NOMO-1 (cell line): ENCODE measurements around the gene ATP2C1.
"Not testable (repeated sequence)": the region's sequence is repeated elsewhere in the genome, so short reads cannot be mapped to it uniquely, and the experiment has no call there.

Experiments used
- DNase-seq, 2 experiments: peaks; one replicate each; lab custom pipeline; 2025; ENCODE audit not compliant: unreplicated experiment in 2 of 2; lab: John Stamatoyannopoulos, UW

ATP2C1 gene, protein sequence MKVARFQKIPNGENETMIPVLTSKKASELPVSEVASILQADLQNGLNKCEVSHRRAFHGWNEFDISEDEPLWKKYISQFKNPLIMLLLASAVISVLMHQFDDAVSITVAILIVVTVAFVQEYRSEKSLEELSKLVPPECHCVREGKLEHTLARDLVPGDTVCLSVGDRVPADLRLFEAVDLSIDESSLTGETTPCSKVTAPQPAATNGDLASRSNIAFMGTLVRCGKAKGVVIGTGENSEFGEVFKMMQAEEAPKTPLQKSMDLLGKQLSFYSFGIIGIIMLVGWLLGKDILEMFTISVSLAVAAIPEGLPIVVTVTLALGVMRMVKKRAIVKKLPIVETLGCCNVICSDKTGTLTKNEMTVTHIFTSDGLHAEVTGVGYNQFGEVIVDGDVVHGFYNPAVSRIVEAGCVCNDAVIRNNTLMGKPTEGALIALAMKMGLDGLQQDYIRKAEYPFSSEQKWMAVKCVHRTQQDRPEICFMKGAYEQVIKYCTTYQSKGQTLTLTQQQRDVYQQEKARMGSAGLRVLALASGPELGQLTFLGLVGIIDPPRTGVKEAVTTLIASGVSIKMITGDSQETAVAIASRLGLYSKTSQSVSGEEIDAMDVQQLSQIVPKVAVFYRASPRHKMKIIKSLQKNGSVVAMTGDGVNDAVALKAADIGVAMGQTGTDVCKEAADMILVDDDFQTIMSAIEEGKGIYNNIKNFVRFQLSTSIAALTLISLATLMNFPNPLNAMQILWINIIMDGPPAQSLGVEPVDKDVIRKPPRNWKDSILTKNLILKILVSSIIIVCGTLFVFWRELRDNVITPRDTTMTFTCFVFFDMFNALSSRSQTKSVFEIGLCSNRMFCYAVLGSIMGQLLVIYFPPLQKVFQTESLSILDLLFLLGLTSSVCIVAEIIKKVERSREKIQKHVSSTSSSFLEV

DNA sequence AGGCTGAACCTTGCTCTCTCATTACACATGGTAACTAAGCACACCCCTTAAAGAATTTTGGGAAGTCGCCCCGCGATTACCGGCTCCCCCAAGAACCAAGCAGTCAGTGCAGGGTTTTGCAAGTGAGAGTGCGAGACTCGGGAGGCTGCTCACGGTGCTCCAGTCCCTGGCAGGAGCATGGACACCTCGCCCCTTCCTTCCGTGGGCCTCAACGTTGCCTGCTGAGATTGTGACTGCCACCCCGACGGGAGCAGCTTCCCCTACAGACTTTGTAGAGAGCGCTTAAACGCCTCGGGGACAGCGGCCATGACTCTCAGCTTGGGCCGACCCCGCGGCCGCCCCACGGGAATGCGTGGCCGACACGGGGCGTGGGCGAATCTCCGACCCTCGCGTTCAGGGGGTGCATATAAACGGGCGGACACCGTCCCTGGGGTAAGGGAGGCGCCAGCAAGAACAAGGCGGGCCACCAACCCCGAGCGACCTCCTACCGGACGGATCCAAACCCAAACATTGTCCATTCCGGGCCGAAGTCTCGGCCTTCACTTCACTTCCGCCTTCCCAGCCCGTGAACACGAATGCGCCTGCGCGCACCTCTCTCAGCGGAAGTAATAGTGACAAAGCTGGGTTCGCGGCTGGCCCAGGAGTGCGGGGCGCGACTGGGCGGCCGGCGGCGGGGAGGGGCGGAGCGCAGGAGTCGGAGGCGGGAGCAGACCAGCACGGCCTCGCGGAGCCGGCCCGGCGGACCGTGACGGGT is at the start of gene ATP2C1:
TSS of gene ATP2C1 (plus strand) at position 709 of the 754 bp plus-strand sequence. CDS start 686 bp downstream, outside the sequence.
- peak; percentile 98 for DNase-seq

DNA sequence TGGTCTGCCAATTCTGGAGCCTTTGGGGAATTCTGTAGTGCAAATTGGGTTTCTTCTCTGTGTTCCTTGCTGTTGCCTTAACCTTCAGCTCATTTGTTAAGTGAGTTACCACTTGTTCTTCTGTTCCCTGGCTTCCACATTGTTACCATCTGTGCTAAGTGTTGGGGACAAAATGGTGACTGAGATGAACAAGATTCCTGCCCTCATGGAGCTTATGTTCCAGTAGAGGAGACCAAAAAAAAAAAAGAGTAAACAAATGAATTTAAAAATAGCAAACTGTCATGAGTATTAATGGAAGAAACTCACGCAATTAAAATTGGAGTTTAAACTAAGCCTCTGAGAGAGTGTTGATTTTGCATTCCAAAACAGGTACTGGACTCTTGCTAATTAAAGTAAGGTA is 49.4 kb upstream of the ATP2C1 start:
- no peak for DNase-seq

DNA sequence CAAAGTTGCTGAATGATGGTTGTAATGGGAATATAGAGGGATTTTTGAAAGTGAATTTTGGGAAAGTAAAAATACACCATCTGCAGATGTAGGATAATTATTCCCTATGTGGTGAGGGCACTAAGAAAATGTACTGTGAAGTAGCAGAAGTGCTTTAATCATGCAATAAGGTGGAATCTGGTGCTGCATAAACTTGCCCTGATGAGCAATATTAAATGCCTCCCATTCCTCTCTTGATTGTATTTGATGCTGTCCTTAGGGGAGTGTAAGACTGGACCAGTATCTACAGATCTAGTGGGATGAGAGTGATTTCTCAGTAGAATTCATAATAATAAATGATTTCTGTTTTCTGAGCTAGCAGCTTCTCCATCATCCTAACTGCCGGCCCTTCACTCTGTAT is 47.7 kb upstream of the ATP2C1 start:
- DNase-seq, result no peak

DNA sequence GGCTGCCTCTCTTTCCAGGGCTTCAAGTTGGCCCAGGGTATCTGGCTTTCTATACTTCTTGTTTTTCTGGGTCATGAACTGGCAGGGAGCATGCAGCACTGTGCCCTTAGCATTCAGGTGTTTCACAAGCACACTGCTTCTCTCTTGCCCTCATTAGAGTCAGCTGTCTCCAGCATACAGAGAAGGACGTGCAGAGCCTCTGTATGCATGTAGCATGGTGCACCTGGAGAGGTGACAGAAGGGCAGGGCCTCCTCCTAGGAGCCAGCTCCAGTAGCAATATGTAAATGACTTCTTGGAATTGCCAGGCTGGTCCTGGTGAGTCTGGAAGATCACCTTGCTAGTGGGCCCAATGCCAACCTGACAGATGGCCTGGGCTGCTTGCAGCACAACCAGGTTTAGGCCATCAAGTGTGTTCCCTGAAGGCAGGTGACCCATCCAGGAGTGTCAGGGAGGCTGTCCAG is 44.8 kb upstream of the ATP2C1 start:
- DNase-seq, result peak; percentile 31 to 60

DNA sequence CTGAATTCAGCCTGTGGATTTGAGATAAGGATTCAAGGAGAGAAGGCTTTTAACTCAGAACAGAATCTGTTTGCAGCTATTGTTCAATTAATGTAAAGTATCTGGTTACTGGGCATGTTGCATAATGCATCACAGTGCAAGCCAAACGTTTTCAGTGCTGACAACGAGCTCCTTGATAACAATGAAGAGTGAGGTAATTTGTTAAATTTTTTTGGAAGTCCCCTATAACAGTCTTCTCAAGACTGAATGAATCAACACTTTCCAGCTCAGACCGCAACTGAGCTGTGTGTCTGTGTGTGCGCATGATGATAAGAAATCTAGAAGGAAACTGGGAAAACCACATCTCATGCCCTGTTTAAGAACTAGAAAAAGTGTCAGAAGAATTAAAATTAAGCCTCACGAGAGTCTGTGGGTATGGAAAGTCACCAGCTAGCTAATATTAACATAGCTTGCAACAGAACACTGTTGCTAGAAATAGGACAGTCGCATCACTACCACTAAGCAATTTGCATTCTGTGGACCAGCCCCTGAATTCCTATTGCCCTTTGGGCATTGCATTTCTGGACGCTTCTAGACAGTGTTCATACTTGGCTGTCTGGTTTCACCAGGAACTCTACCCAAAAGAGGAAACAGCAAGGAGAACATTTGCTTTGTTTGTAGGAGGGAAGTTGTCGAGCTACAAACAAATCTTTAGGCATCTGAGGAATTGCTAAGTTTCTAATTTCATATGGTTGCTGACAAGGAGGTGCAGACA is 43.7 kb upstream of the ATP2C1 start:
- DNase-seq, result peak; percentile 72 to 93

DNA sequence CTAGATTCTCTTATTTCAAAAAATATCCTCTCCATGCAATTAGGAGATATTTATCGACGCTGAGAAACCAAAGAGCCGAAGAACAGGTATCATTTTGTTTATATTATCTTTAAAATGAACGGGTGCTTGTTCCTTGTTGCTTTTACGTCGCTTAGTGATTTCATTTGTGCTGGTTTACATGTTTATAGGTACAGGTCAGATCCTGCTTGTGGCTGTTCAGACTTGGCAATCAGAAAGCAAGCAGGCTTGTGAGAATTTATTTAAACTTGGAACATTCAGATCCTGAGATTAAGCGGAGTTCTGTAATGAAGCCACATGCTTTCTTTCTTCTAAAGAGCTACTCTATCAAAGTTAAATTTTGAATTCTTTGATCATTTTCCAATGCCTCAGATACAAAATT is 43.0 kb upstream of the ATP2C1 start:
- DNase-seq, result peak in 1 of 2 experiments; percentile 42

DNA sequence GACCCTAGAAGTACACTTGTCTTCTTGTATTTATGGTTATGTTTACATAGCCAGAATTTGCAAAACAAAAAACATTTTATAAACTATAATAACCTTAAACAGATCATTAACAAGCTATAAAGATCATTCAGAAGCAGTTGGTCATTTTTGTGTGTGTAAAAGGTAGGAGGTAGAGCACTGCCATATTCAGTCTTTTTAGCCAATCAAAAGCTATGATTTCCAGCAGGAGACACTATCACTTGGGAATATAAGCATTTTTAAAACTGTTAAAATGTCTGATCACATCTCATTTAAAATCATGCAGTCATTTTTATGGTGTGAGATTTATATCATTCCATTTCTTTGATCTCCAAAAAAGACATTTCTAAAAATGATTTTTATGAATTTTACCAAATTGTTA is 42.6 kb upstream of the ATP2C1 start:
- no peak for DNase-seq

DNA sequence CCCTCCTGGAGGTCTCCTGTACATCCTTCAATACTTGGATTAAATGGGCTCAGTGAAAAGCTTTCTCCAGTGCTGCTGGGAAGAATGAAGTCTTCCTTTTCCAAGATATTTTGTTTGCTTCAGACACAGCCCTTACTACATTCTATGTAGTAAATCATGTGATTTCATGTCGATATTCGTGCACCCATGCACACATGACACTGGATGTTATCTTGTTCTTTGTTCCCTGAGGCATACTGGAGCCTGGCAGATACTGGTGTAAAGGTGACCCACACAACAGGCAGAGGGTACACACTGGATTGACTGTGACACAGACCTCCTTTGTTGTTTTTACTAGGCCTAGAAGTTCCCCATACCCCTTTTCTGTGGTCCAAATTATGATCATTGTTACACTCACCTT is 40.3 kb upstream of the ATP2C1 start:
- no peak for DNase-seq

DNA sequence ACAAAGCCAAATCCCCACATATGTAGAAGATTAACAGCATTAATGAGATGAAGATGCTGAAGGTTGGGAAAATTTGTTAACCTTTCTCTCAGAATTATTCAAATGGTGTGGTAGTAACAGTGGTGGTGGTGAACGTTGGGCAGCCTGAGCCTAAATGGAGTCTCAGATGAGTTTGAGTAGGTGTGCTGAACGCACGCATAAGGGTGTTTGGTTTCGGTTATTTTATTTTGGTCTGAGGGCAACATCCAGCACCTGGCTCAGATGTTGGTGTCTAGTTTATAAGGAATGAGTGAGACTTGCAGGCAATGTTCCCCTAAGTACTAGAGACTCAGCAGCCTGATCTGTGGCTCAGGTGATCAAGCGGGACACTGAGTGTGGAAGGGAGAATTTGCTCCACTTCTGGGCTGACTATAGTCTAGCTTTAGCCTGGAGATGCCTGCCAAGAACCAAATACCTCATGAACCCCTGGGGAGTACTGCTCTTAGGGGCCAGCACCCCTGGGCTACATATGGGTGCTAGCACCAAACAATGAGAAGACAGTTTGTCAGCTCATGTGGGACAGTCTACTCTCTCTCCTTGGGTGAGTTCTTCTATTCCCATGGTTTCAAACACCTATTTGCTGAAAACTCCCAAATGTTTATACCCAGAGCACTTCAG is 39.5 kb upstream of the ATP2C1 start:
- no peak for DNase-seq

DNA sequence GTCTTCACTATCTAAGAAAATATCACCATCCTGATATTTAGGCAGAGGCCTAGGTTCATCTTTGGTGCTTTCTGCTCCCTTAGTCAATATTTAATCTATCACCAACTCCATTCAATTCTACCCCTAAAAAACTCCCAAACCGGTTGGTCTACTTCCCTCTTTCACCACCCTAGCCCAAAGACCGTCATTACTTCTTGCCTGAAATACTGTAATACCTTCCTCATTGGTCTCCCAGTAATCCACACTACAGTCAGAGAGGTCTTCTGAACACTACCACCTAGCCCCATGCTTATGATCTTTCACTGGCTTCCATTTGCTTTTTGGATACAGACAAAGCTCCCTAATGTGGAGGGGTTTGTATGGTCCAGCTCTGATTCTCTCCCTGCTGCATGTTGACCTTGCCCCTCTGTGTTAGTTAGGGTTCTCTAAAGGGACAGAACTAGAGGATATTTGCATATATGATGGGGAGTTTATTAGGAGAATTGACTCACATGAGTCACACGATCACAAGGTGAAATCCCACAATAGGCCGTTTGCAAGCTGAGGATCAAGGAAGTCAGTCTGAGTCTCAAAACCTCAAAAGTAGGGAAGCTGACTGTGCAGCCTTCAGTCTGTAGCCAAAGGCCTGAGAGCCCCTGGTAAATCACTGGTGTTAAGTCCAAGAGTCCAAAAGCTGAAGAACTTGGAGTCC is 36.4 kb upstream of the ATP2C1 start:
- peak in 1 of 2 experiments; percentile 46 for DNase-seq

DNA sequence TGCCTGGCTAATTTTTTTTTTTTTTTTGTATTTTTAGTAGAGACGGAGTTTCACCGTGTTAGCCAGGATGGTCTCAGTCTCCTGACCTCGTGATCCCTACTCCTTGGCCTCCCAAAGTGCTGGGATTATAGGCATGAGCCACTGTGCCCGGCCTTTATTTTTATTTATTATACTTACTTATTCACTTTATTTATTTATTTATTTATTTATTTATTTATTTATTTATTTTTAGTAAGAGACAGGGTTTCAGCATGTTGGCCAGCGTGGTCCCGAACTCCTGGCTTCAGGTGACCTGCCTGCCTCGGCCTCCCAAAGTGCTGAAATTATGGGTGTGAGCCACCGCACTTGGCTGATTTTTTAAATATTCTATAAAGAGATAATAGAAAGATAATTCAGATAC is 31.8 kb upstream of the ATP2C1 start:
- DNase-seq, result not testable (repeated sequence)

DNA sequence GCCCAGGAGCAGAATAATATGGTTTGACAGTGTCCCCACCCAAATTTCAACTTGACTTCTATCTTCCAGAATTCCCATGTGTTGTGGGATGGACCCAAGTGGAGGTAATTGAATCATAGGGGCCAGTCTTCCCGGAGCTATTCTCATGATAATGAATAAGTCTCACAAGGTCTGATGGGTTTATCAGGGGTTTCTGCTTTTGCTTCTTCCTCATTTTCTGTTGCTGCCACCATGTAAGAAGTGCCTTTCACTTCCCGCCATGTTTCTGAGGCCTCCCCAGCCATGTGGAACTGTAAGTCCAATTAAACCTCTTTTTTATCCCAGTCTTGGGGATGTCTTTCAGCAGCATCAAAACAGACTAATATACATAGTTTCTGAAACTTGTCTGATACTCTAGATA is 28.4 kb upstream of the ATP2C1 start:
- DNase-seq, result no peak

DNA sequence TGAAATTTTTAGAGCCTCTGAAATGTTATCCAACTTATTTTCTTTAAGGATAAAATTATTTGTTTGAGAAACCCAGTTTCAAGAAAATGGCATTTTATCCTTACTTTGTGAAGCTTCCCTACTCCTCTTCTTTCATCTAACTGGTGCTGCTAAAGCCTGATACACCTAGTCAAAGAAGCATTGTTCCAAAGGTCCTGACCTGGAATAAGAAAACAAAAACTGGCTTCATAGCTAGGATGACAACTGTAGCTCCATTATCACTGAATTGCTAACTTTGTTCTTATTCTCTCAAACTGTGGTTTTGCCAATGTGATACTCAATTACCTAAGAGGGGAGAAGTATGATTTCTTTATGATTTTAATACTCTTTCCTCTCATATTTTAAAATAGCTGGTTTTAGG is 27.6 kb upstream of the ATP2C1 start:
- no peak for DNase-seq

DNA sequence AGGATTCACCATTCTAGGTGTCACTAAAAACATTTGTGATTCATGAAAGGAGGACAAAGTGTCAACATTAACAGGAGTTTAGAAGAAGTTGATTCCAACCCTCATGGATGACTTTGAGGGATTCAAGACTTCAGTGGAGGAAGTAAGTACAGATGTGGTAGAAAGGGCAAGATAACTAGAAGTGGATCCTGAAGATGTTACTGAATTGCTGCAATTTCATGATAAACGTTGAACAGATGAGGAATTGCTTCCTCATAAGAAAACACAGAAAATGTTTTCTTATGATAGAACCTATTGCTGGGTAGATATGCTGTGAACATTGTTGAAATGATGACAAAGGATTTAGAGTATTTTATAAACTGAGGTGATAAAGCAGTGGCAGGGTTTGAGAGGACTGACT is 23.5 kb upstream of the ATP2C1 start:
- no peak for DNase-seq

DNA sequence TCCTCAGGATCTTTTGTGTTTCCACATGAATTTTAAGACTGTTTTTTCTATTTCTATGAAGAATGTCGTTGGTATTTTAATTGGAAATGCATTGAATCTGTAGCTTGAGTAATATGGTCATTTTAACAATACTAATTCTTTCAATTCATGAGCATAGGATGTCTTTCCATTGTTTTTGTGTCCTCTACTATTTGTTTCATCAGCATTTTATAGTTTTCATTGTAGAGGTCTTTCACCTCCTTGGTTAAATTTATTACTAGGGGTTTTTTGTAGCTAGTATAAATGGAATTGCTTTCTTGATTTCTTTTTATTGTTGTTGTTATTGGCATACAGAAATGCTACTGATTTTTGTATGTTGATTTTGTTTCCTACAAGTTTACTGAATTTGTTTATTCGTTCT is 17.3 kb upstream of the ATP2C1 start:
- no peak for DNase-seq

DNA sequence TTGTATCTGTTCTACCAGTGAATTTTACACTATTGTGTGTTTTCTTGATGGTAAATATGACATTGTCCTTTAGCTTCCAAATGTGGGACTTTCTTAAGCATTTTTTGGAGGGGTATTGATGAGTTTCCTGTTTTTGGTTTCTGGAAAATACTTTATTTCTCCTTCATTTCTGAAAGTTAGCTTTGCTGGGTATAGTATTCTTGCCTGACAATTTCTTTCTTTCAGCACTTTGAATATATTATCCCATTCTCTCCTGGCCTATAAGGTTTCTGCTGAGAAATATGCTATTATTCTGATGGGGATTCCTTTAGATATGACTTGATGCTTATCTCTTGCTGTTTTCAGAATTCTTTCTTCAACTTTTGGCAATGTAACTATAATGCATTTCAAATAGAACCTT is 15.4 kb upstream of the ATP2C1 start:
- no peak for DNase-seq

DNA sequence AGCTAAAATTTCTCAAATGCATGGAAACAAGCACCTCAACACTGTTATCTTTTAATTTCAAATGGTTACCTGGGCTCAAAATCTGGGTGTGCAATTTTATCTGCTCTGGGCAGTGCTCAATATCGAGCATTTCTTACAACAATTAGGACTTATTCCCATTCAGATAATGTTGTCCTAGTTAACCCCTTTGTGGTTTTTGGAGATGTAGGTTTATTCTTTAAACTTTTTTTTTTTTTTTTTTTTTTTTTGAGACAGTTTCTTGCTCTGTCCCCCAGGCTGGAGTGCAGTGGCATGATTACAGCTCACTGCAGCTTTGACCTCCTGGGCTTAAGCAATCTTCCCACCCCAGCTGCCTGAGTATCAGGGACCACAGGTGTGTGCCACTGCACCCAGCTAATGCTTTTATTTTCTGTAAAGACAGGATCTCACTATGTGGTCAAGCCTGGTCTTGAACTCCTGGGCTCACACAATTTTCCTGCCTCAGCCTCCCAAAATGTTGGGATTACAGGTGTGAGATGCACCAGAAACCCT is 4.4 kb upstream of the ATP2C1 start:
- no peak for DNase-seq

DNA sequence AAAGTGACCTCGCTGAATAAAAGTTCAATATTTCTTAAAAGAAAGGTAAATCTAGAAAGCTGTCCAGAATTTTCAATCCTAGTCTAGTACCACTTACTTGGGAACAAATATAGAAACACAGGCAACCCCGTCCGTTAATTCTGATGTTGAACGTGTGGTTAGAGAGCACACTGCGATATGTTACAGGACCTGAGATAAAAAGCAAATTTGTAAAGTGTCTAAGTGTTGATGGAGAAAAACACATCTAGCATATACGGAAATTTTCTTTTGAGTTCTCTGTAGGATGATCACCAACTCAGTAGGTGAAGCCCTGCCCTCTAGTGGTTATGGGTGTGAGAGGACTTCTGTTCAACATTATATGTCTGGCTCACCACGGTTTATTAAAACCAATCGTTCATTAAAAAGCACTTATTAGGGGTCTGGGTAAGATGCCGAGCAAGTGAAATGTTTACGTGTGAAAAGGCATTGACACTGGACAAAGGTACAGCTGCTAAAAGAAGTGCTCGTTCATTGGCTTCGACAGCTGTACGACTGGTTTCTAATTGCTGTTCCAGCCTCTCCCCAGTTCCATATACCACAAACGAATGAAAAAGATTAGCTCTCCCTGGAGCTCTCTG is 1.0 kb upstream of the ATP2C1 start:
- DNase-seq, result peak; percentile 65 to 93
